Colonic mucosa (tissue), 4 donors: ENCODE results near the gene YJEFN3. TPM values are rescaled to one million over a fixed set of nuclear protein-coding genes. Genes with fewer than 3 reads are reported as not detected.
A peak's percentile ranks its signal among the peaks of the same experiment; 100 is the strongest.

Source experiments
- DNase-seq: peaks from one replicate; pipeline ENCODE4 v3.0.0-alpha.2; 2020
- H3K27ac ChIP-seq: fragments of 200-600 bp; one replicate; pipeline ENCODE4 v1.8.0; 2021
- H3K27me3 ChIP-seq: fragments of 200-600 bp; one replicate; pipeline ENCODE4 v1.8.0; 2021
- H3K36me3 ChIP-seq: fragments of 200-600 bp; one replicate; pipeline ENCODE4 v1.8.0; 2021
- H3K4me1 ChIP-seq: fragments of 200-600 bp; one replicate; pipeline ENCODE4 v1.8.0; 2021; ENCODE audit warnings: mild to moderate bottlenecking
- H3K4me3 ChIP-seq: fragments of 200-600 bp; one replicate; pipeline ENCODE4 v1.8.0; 2021
- H3K9ac ChIP-seq, 2 donors: one replicate each; pipeline ENCODE4 v1.7.0; 2013; ENCODE audit warnings: control low read depth in 2 of 2, low read depth in 2 of 2, low read length in 2 of 2
- H3K9me3 ChIP-seq: fragments of 200-600 bp; one replicate; pipeline ENCODE4 v1.8.0; 2021
- intact Hi-C: fragments of 100-400 bp; cut with DNase I; formaldehyde crosslinking; loops from one replicate; pipeline ENCODE4 v1.14.1; 2022
- total RNA-seq, 2 donors: library from RNA; stranded (reverse); fragmentation: NEBNext Ultra II Directional in 1 of 2; extraction: Animal tissue kit (Norgen Biotek cat#: 25700) in 1 of 2; gene quantifications; one replicate each; pipeline ENCODE4 v1.2.1, GENCODE V29; 2021
- TF ChIP-seq, protein P1 (sequence below): fragments of 200-600 bp; IDR thresholded peaks from one replicate; pipeline ENCODE4 v1.8.0; 2022; ENCODE audit warnings: antibody characterized with exemption, mild to moderate bottlenecking
- donor health status: healthy.
- donor health status: DM: no; HTN: no; CAD: no.
- donor health status: DM: no; HTN: no; CAD: no.

YJEFN3 gene
- total RNA-seq, 2 donors from 2014 or later, result 1.9 to 17.3 TPM

DNA sequence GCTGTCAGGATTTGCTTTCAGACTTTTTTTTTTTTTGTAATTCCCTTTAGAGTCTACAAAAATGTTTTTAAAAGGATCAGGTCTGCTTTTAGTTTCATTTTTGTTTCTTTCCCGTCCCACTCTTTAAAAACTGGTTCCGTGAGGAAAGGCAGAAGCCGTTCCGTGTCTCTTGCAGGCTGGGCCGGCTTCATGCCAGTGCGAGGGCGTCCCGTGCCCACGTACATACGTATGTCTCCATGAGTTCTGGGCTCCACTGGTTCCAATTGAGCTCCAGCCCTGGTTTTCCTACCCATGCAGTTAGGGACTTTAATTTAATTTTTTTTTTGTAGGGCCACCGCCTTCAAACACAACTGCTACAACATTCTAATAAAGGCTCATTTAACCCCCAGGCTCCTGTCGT is 22.1 kb upstream of the YJEFN3 start:
- no peak for DNase-seq
- H3K27me3 ChIP-seq, result no peaks in the 10 kb centered on the region
- H3K9me3 ChIP-seq, result no peaks in the 10 kb centered on the region
- H3K4me1 ChIP-seq, result no peaks in the 10 kb centered on the region
- H3K36me3 ChIP-seq, result peaks cover 8% of the 10 kb centered on the region
- H3K27ac ChIP-seq, result no peak overlapping the region
- H3K9ac ChIP-seq, result no peak overlapping the region
- intact Hi-C loops, result no loop called here
- no peak overlapping the region for H3K4me3 ChIP-seq
- TF ChIP-seq, protein P1, sequence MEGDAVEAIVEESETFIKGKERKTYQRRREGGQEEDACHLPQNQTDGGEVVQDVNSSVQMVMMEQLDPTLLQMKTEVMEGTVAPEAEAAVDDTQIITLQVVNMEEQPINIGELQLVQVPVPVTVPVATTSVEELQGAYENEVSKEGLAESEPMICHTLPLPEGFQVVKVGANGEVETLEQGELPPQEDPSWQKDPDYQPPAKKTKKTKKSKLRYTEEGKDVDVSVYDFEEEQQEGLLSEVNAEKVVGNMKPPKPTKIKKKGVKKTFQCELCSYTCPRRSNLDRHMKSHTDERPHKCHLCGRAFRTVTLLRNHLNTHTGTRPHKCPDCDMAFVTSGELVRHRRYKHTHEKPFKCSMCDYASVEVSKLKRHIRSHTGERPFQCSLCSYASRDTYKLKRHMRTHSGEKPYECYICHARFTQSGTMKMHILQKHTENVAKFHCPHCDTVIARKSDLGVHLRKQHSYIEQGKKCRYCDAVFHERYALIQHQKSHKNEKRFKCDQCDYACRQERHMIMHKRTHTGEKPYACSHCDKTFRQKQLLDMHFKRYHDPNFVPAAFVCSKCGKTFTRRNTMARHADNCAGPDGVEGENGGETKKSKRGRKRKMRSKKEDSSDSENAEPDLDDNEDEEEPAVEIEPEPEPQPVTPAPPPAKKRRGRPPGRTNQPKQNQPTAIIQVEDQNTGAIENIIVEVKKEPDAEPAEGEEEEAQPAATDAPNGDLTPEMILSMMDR, result no peak

DNA sequence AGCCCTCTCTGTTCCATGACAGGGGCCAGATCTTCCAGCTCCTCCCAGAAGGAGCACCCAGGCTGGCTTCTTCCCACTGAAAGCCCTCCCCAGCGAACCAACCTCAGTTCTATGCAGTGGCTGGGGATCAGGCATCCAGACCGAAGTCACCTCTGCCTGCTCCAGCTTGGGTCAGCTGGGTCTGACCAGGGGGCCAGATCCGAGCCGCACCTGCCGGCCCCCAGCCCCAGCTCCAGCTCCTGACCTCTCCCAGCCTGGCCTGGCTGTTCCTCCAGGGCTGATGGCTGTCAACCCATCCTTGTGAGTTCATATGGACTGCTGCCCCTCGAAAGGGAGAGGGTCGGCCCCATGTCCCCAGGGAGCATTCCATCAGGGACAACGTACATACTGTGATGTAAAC is 21.4 kb upstream of the YJEFN3 start:
- no peaks in the 10 kb centered on the region for H3K9me3 ChIP-seq
- intact Hi-C loops, result no loop called here
- H3K4me1 ChIP-seq, result no peaks in the 10 kb centered on the region
- no peak overlapping the region for H3K9ac ChIP-seq
- H3K36me3 ChIP-seq, result peaks cover 5% of the 10 kb centered on the region
- no peak for DNase-seq
- no peak overlapping the region for H3K27ac ChIP-seq
- TF ChIP-seq, protein P1, result no peak
- no peak overlapping the region for H3K4me3 ChIP-seq
- H3K27me3 ChIP-seq, result no peaks in the 10 kb centered on the region

DNA sequence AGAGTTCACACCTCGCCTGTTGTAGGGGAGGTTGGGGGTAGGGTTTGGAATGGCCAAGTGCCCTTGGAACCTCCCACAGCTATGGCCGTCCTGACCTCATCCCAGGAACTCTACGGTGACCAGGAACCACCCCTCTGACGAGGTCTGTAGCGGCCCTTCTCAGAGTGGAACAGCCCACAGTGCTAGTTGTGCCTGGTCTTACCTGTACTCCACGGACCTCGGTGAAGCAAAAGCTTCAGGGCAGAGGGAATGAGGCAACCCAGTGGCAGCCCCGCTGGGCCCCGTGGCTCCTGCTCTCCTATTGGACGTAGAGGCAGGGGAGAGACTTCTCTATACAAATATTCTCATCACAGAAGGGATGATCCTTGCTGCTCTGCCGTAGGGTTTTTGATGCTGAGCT is 20.5 kb upstream of the YJEFN3 start:
- Histone ChIP-seq H3K9ac (no peak overlapping the region), H3K4me3 (no peak overlapping the region), H3K9me3 (no peaks in the 10 kb centered on the region), H3K36me3 (peaks cover 5% of the 10 kb centered on the region), H3K27ac (no peak overlapping the region), H3K27me3 (no peaks in the 10 kb centered on the region), H3K4me1 (no peaks in the 10 kb centered on the region)
- no peak for DNase-seq
- TF ChIP-seq, protein P1, result no peak
- intact Hi-C loops, result no loop called here

DNA sequence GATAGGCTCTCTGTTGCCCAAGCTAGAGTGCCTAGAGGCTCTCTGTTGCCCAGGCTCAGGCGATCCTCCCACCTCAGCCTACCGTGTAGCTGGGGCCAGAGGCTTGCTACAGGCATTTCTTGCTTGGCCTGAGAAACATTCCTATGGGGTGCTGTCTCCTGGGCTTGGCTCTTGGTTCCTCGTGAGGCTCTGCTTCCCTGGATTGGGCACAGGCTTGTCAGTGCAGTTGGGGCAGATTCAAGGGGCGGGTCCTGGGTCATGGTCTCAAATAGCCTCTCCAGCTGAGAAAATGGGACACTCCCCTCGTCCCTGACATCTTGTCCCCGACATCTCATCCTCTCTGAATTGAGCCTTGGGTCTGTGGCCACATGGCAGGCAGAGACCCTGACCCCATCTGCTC is 18.3 kb upstream of the YJEFN3 start:
- DNase-seq, result no peak
- TF ChIP-seq, protein P1, result no peak
- intact Hi-C loops, result no loop called here
- H3K27ac ChIP-seq, result no peak overlapping the region
- no peak overlapping the region for H3K9ac ChIP-seq
- H3K36me3 ChIP-seq, result peaks cover 5% of the 10 kb centered on the region
- H3K27me3 ChIP-seq, result no peaks in the 10 kb centered on the region
- H3K4me3 ChIP-seq, result no peak overlapping the region
- peaks cover 3% of the 10 kb centered on the region for H3K4me1 ChIP-seq
- H3K9me3 ChIP-seq, result no peaks in the 10 kb centered on the region

DNA sequence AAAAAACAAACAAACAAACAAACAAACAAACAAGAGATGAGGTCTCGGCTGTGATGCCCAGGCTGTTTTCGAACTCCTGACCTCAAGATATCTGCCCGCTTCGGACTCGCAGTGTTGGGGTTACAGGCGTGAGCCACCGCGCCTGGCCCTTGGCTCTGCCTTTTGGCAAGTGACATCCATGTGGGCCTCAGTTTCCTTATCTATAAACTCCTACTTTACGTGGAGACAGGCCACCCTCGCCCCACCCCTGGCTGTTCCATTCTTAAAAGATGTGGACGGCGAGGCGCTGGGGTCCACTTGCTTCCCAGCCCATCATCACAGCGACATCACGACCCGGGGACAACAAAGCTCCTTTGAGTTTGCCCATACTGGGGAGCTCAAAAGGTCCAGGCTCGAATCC is 15.0 kb upstream of the YJEFN3 start:
- Histone ChIP-seq H3K4me1 (peaks cover 8% of the 10 kb centered on the region), H3K4me3 (no peak overlapping the region), H3K9ac (no peak overlapping the region), H3K36me3 (no peaks in the 10 kb centered on the region), H3K27me3 (no peaks in the 10 kb centered on the region), H3K27ac (no peak overlapping the region), H3K9me3 (no peaks in the 10 kb centered on the region)
- intact Hi-C loops, result no loop called here
- DNase-seq, result no peak
- TF ChIP-seq, protein P1, result no peak

DNA sequence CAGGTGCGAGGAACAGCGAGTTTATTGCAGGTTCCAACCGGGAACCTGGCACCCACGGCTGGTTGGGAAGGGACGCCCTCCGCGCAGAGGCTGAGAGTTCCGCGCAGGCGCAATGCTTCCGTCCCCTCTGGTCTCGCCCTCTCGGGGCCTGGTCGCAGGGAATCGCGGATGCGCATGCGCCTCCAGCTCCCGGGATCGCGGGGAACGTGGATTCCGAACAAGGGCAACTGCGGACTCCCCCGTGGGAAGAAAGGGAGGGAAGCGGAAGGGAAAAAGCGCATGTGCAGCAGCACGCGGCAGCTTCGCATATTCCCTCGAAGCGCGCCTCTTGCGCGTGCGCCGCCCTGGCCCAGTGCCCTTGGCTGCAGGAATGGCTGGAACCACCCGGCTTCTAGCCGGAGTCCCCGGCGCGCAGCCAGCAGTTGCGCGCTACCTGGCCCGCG is 14.5 kb upstream of the YJEFN3 start:
- no peak overlapping the region for H3K4me3 ChIP-seq
- TF ChIP-seq, protein P1, result no peak
- no peaks in the 10 kb centered on the region for H3K9me3 ChIP-seq
- H3K27ac ChIP-seq, result no peak overlapping the region
- H3K4me1 ChIP-seq, result peaks cover 8% of the 10 kb centered on the region
- no peaks in the 10 kb centered on the region for H3K36me3 ChIP-seq
- intact Hi-C loops, result no loop called here
- H3K27me3 ChIP-seq, result no peaks in the 10 kb centered on the region
- DNase-seq, result peak; percentile 63
- H3K9ac ChIP-seq, result no peak overlapping the region
